A549 (cell line): ENCODE data around the gene COA8. TPM values are rescaled to one million over a fixed set of nuclear protein-coding genes. Genes with fewer than 3 reads are reported as not detected.

Source experiments
- ATAC-seq, 2 experiments: fragments of 200-7000 bp in 1 of 2; fragments of >200 bp in 1 of 2; cut with Nextera tagmentation in 1 of 2; cut with Tn5 transposase in 1 of 2; 3 replicates each; pipeline versions ENCODE4 v1.8.0 to v1.9.1; 2018 to 2020; ENCODE audit warnings: mild to moderate bottlenecking in 1 of 2, moderate library complexity in 1 of 2
- CTCF ChIA-PET: fragments of 300-600 bp; sonication (Branson Sonifier 250); formaldehyde crosslinking; extraction: SDS; loops from one replicate; lab custom pipeline; 2021; ENCODE audit warnings: antibody characterized with exemption, inconsistent platforms; lab: Yijun Ruan, JAX
- POLR2A ChIA-PET: fragments of 350-600 bp; formaldehyde crosslinking; extraction: SDS; loops from one replicate; lab custom pipeline; 2021; ENCODE audit warnings: antibody characterized with exemption, inconsistent platforms; lab: Yijun Ruan, JAX
- DNase-seq, 2 experiments: peaks; one replicate each; pipeline versions ENCODE4 v3.0.0 to v3.0.0-alpha.2; 2011 to 2016; ENCODE audit warnings: low read depth in 1 of 2, low spot score in 1 of 2
- FAIRE-seq: peaks from 2 replicates; lab custom pipeline; 2011; peaks lifted over from hg19 to GRCh38; lab: Jason Lieb, UNC
- H3K27ac ChIP-seq, 2 experiments: fragments of >200 bp; sonication (Bioruptor Twin); formaldehyde crosslinking; 3 replicates each; pipeline ENCODE4 v1.5.1; 2016 to 2017
- H3K4me1 ChIP-seq: fragments of >200 bp; sonication (Bioruptor Twin); formaldehyde crosslinking; 3 replicates; pipeline ENCODE4 v1.6.1; 2016
- H3K4me2 ChIP-seq: fragments of >200 bp; sonication (Bioruptor Twin); formaldehyde crosslinking; 3 replicates; pipeline ENCODE4 v1.6.1; 2016
- H3K4me3 ChIP-seq: fragments of >200 bp; sonication (Bioruptor Twin); formaldehyde crosslinking; 3 replicates; pipeline ENCODE4 v1.5.1; 2016
- H3K9me3 ChIP-seq: fragments of >200 bp; sonication (Bioruptor Twin); formaldehyde crosslinking; 3 replicates; pipeline ENCODE4 v1.6.1; 2016
- ESRRA ChIP-seq: fragments of 150-350 bp; IDR thresholded peaks from 2 replicates; pipeline ENCODE4 v1.6.1; 2014; ENCODE audit warnings: mild to moderate bottlenecking, low read length, borderline replicate concordance
- FOSL2 ChIP-seq, 2 experiments: fragments of 450-650 bp in 1 of 2; fragments of >200 bp in 1 of 2; sonication (Bioruptor Twin) in 1 of 2; formaldehyde crosslinking; IDR thresholded peaks; 2 replicates each; pipeline versions ENCODE4 v1.5.0 to v1.6.1; 2016 to 2020; ENCODE audit warnings: mild to moderate bottlenecking in 1 of 2, moderate library complexity in 1 of 2
- HES2 ChIP-seq: fragments of >200 bp; sonication (Bioruptor Twin); formaldehyde crosslinking; IDR thresholded peaks from 2 replicates; pipeline ENCODE4 v1.6.1; 2016
- HMGXB4 ChIP-seq: fragments of 250-450 bp; sonication (Bioruptor Pico); IDR thresholded peaks from 2 replicates; pipeline ENCODE4 v1.5.0; 2021; ENCODE audit warnings: mild to moderate bottlenecking, moderate library complexity, borderline replicate concordance
- HOXA7 ChIP-seq: fragments of 250-450 bp; sonication (Bioruptor Pico); IDR thresholded peaks from 2 replicates; pipeline ENCODE4 v1.5.0; 2020; ENCODE audit warnings: mild to moderate bottlenecking, moderate library complexity
- HOXB13 ChIP-seq: fragments of 250-450 bp; sonication (Bioruptor Pico); IDR thresholded peaks from 2 replicates; pipeline ENCODE4 v1.5.0; 2020; ENCODE audit warnings: low read depth, mild to moderate bottlenecking, moderate library complexity
- HOXB5 ChIP-seq: fragments of 250-450 bp; sonication (Bioruptor Pico); IDR thresholded peaks from 2 replicates; pipeline ENCODE4 v1.5.0; 2020; ENCODE audit warnings: mild to moderate bottlenecking, moderate library complexity
- JUN ChIP-seq, 2 experiments: fragments of >200 bp; sonication (Bioruptor Twin); formaldehyde crosslinking; IDR thresholded peaks; 2 replicates in 1 of 2; 3 replicates in 1 of 2; pipeline ENCODE4 v1.6.1; 2016 to 2017
- JUNB ChIP-seq: fragments of >200 bp; sonication (Bioruptor Twin); formaldehyde crosslinking; IDR thresholded peaks from 2 replicates; pipeline ENCODE4 v1.6.1; 2016
- KDM5A ChIP-seq: fragments of 200-600 bp; sonication (generic); IDR thresholded peaks from 2 replicates; pipeline ENCODE4 v1.6.1; 2016; ENCODE audit warnings: antibody characterized with exemption, mild to moderate bottlenecking
- MAX ChIP-seq: IDR thresholded peaks from 2 replicates; pipeline ENCODE4 v1.6.1; 2012
- MAZ ChIP-seq: fragments of 150-350 bp; IDR thresholded peaks from 2 replicates; pipeline ENCODE4 v1.6.1; 2014; ENCODE audit warnings: antibody characterized with exemption, low read depth, low read length, borderline replicate concordance
- MYC ChIP-seq: IDR thresholded peaks from 2 replicates; pipeline ENCODE4 v1.6.1; 2012; ENCODE audit warnings: mild to moderate bottlenecking, inconsistent platforms, low read length, improper control_type of control experiment, borderline replicate concordance
- NR3C1 ChIP-seq: fragments of >200 bp; sonication (Bioruptor Twin); formaldehyde crosslinking; IDR thresholded peaks from 3 replicates; pipeline ENCODE4 v1.6.1; 2017
- PBX3 ChIP-seq: IDR thresholded peaks from 2 replicates; pipeline ENCODE4 v1.6.1; 2012
- POLR2AphosphoS2 ChIP-seq: conservative IDR thresholded peaks from 2 replicates; pipeline ENCODE4 v1.6.1; 2012; ENCODE audit warnings: low read length, improper control_type of control experiment, inconsistent platforms
- RAD21 ChIP-seq, 2 experiments: fragments of >200 bp in 1 of 2; sonication (Bioruptor Twin) in 1 of 2; formaldehyde crosslinking in 1 of 2; IDR thresholded peaks in 1 of 2; conservative IDR thresholded peaks in 1 of 2; 2 replicates in 1 of 2; 3 replicates in 1 of 2; pipeline ENCODE4 v1.6.1; 2012 to 2018; ENCODE audit warnings: inconsistent platforms in 1 of 2
- REST ChIP-seq: fragments of 200-600 bp; sonication (generic); IDR thresholded peaks from 2 replicates; pipeline ENCODE4 v1.6.1; 2016; ENCODE audit warnings: antibody characterized with exemption, mild to moderate bottlenecking, moderate library complexity
- RFX5 ChIP-seq: fragments of 450-650 bp; IDR thresholded peaks from 2 replicates; pipeline ENCODE4 v1.7.1; 2014; ENCODE audit warnings: antibody characterized with exemption, mild to moderate bottlenecking, moderate library complexity
- USF2 ChIP-seq: fragments of 450-650 bp; IDR thresholded peaks from 2 replicates; pipeline ENCODE4 v1.6.1; 2014; ENCODE audit warnings: antibody characterized with exemption
- ZFP36 ChIP-seq: fragments of 450-650 bp; IDR thresholded peaks from 2 replicates; pipeline ENCODE4 v1.6.1; 2014; ENCODE audit warnings: borderline replicate concordance; ENCODE audit not compliant: partially characterized antibody
- WGBS: methylation state at CpG from one replicate; pipeline ENCODE4 v1.1.6; 2017; ENCODE audit errors: missing lambda C conversion rate; 5-methylcytosine and 5-hydroxymethylcytosine counted together
- polyA plus RNA-seq, 4 experiments: library from polyadenylated mRNA; depleted of rRNA in 3 of 4; stranded (reverse); fragments of >200 nt; fragmentation: RNase III in 1 of 4; extraction: RNeasy Plus Mini Kit Qiagen cat#74134 plus additional on column Dnase treatment in 1 of 4; gene quantifications; 2 replicates in 3 of 4; 3 replicates in 1 of 4; pipeline ENCODE4 v1.2.3, GENCODE V29; 2011 to 2017

The COA8 gene
- polyA plus RNA-seq, 2 of the 4 experiments (the other 2 are of a cell fraction), result 29.8 to 34.9 TPM

GRCh38 chr14:103624860-103625259 lies 62.1 kb downstream of the COA8 start:
- Histone ChIP-seq H3K4me1 (peaks cover 38% of the 10 kb centered on the region), H3K27ac (peak overlapping the region; percentile 59 to 85), H3K4me3 (no peak overlapping the region), H3K4me2 (peak overlapping the region; percentile 55), H3K9me3 (no peaks in the 10 kb centered on the region)
- no peak for TF ChIP-seq REST
- no peak for TF ChIP-seq HMGXB4 (CRISPR knock-in tag)
- TF ChIP-seq USF2, result no peak
- TF ChIP-seq POLR2AphosphoS2, result no peak
- no peak for TF ChIP-seq HES2
- TF ChIP-seq PBX3, result no peak
- no peak for TF ChIP-seq KDM5A
- 0 out of 2 replicates have a peak, but pooled peaks have one; percentile 32 for TF ChIP-seq ESRRA
- no peak for TF ChIP-seq JUNB
- no peak for TF ChIP-seq MAZ
- TF ChIP-seq MYC, result peak; percentile 78
- TF ChIP-seq MAX, result peak; percentile 86
- TF ChIP-seq JUN (IDR thresholded peaks at IDR 0.05), result 0 out of 5 replicates have a peak, but pooled peaks of 1 of the 2 experiments have one; percentile 9
- TF ChIP-seq ZFP36, result no peak
- no peak for TF ChIP-seq RAD21 (conservative IDR thresholded peaks at IDR 0.05 in 1 of 2, IDR thresholded peaks at IDR 0.05 in 1 of 2)
- TF ChIP-seq HOXA7 (CRISPR knock-in tag), result no peak
- TF ChIP-seq RFX5, result no peak
- TF ChIP-seq NR3C1, result no peak
- TF ChIP-seq HOXB13 (CRISPR knock-in tag), result no peak
- TF ChIP-seq FOSL2 (IDR thresholded peaks at IDR 0.05), result no peak
- peak; percentile 52 for TF ChIP-seq FOSL2 (CRISPR knock-in tag; IDR thresholded peaks at IDR 0.05)
- no peak for TF ChIP-seq HOXB5 (CRISPR knock-in tag)
- peak; percentile 51 to 62 for ATAC-seq
- ChIA-PET POLR2A (no interaction called here), CTCF (interaction anchor here (1.1 to 1.6 kb wide), 2 partner anchors 9 to 12 kb away, joined by 3 read pairs; no protein-coding TSS in a partner anchor)
- DNase-seq, result peak; percentile 62 to 81
- 3% methylated on average over 9 of the region's 10 CpGs for whole genome bisulfite sequencing
- FAIRE-seq, result no peak
